HG03108 (cell line): ENCODE data around the gene CROCC.
"Not testable (repeated sequence)": the region's sequence is repeated elsewhere in the genome, so short reads cannot be mapped to it uniquely, and the experiment has no call there.

ENCODE experiments used
- ATAC-seq: cut with Tn5 transposase; IDR thresholded peaks from one replicate; pipeline ENCODE4 v1.9.1; 2021; ENCODE audit warnings: moderate library complexity; ENCODE audit not compliant: unreplicated experiment

CROCC gene

GRCh38 chr1:16896316-16897055 is 25.2 kb upstream of the CROCC start:
- ATAC-seq = not testable (repeated sequence)

GRCh38 chr1:16897653-16898052 is 24.1 kb upstream of the CROCC start:
- not testable (repeated sequence) for ATAC-seq

- not testable (repeated sequence) for ATAC-seq
Measured at GRCh38 chr1:16898298-16898697, 23.4 kb upstream of the CROCC start.

- not testable (repeated sequence) for ATAC-seq
Measured at GRCh38 chr1:16899020-16899419, 22.7 kb upstream of the CROCC start.

GRCh38 chr1:16900751-16901150 is 21.0 kb upstream of the CROCC start:
- no peak for ATAC-seq

GRCh38 chr1:16901371-16901770 is 20.4 kb upstream of the CROCC start:
- ATAC-seq = not testable (repeated sequence)

GRCh38 chr1:16903054-16903453 is 18.7 kb upstream of the CROCC start:
- ATAC-seq = no peak

GRCh38 chr1:16903458-16903796 is 18.3 kb upstream of the CROCC start:
- no peak for ATAC-seq

GRCh38 chr1:16904560-16905109 is 17.1 kb upstream of the CROCC start:
- ATAC-seq = peak; percentile 91

- ATAC-seq = peak; percentile 56
Measured at GRCh38 chr1:16905110-16905867, 16.4 kb upstream of the CROCC start.

- ATAC-seq = no peak
Measured at GRCh38 chr1:16905868-16906702, 15.6 kb upstream of the CROCC start.

GRCh38 chr1:16906873-16907272 is 14.9 kb upstream of the CROCC start:
- ATAC-seq = no peak

- no peak for ATAC-seq
Measured at GRCh38 chr1:16907870-16908758, 13.6 kb upstream of the CROCC start.

GRCh38 chr1:16911851-16912721 is 9.6 kb upstream of the CROCC start:
- not testable (repeated sequence) for ATAC-seq

GRCh38 chr1:16912742-16913141 is 9.0 kb upstream of the CROCC start:
- ATAC-seq = not testable (repeated sequence)

GRCh38 chr1:16913181-16913832 is 8.4 kb upstream of the CROCC start:
- no peak for ATAC-seq

GRCh38 chr1:16913833-16914662 is 7.7 kb upstream of the CROCC start:
- peak; percentile 88 for ATAC-seq
